Measurements from ENCODE around the gene ETFB. TPM values are rescaled to one million over a fixed set of nuclear protein-coding genes. Genes with fewer than 3 reads are reported as not detected.

The ETFB gene
- total RNA-seq, 1 donor from 2014 or later, result 60.0 TPM

DNA sequence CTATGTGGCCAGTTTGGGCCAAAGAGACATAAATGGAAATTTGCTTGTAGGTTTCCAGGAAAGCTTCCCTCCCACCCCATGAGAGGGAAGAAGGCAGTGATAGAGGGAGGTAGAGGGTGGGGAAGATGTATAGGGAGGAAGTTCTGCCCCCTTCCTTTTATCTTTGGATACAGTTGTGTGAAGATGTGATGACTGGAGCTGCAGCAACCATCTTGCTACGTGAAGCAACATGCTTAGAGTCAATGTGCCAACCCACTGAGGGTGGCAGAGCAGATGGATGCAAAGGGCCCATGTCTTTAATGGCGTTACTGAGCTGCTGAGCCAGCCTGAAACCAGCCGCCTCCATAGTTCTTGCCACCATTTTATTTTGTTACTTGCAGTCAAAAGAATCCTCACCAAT is 35.0 kb downstream of the ETFB start:
- DNase-seq (ENCODE audit: low spot score in 2 of 2, unreplicated experiment in 2 of 2), result no peak
- Mint-ChIP-seq H3K9me3 (peaks cover 12% of the 10 kb centered on the region), H3K27me3 (ENCODE audit: low read depth) (peaks cover 10% of the 10 kb centered on the region), H3K36me3 (peaks cover 28% of the 10 kb centered on the region), H3K4me3 (no peak overlapping the region), H3K4me1 (peaks cover 1% of the 10 kb centered on the region), H3K27ac (no peak overlapping the region)
- TF ChIP-seq, protein P1, sequence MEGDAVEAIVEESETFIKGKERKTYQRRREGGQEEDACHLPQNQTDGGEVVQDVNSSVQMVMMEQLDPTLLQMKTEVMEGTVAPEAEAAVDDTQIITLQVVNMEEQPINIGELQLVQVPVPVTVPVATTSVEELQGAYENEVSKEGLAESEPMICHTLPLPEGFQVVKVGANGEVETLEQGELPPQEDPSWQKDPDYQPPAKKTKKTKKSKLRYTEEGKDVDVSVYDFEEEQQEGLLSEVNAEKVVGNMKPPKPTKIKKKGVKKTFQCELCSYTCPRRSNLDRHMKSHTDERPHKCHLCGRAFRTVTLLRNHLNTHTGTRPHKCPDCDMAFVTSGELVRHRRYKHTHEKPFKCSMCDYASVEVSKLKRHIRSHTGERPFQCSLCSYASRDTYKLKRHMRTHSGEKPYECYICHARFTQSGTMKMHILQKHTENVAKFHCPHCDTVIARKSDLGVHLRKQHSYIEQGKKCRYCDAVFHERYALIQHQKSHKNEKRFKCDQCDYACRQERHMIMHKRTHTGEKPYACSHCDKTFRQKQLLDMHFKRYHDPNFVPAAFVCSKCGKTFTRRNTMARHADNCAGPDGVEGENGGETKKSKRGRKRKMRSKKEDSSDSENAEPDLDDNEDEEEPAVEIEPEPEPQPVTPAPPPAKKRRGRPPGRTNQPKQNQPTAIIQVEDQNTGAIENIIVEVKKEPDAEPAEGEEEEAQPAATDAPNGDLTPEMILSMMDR (IDR thresholded peaks at IDR 0.05; ENCODE audit: unreplicated experiment), result no peak

DNA sequence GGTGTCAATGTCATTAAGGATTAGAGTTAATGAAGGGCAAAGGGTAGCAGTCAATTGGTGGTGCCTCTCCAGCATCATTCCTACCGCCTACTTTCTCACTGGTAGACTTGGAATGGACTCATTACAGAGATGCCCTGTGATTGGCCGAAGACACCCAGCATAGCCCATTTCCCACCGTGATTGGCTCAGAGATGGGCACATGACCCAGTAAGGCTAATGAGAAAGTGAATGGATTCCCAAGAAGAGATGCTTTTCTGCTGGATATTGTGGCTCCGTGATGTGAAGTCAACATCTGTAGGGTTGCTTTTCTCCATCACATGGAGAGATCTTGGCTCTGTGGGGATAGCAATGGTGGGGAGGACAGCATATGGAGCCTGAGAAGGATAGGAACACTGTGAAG is 35.8 kb downstream of the ETFB start:
- Mint-ChIP-seq H3K27ac (no peak overlapping the region), H3K27me3 (ENCODE audit: low read depth) (peaks cover 15% of the 10 kb centered on the region), H3K4me1 (peaks cover 1% of the 10 kb centered on the region), H3K4me3 (no peak overlapping the region), H3K36me3 (peaks cover 28% of the 10 kb centered on the region), H3K9me3 (peaks cover 12% of the 10 kb centered on the region)
- DNase-seq (ENCODE audit: low spot score in 2 of 2, unreplicated experiment in 2 of 2), result no peak
- TF ChIP-seq, protein P1 (IDR thresholded peaks at IDR 0.05; ENCODE audit: unreplicated experiment), result no peak

DNA sequence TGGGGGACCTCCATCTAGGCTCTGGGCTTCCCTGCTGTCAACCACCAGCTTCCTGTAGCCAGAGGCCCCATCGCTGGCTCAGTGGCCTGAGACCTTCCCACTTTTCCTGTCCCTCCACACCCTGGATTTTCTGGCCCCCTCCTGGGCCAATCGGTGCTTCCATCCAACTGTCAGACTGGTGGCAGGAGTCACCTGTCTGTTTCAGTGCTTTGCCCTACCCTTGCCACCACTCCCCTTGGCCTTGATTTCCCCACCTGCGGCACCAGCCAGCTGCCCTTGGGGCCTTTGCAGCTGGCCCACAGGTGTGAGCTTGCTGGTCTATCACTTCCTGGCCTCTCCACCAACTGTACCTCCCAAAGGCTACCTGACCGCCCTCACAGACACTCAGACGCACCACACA is 36.8 kb downstream of the ETFB start:
- no peak for DNase-seq (ENCODE audit: low spot score in 2 of 2, unreplicated experiment in 2 of 2)
- Mint-ChIP-seq H3K4me3 (no peak overlapping the region), H3K27ac (no peak overlapping the region), H3K36me3 (peaks cover 27% of the 10 kb centered on the region), H3K4me1 (peaks cover 1% of the 10 kb centered on the region), H3K27me3 (ENCODE audit: low read depth) (peaks cover 15% of the 10 kb centered on the region), H3K9me3 (peaks cover 12% of the 10 kb centered on the region)
- TF ChIP-seq, protein P1 (IDR thresholded peaks at IDR 0.05; ENCODE audit: unreplicated experiment), result no peak

DNA sequence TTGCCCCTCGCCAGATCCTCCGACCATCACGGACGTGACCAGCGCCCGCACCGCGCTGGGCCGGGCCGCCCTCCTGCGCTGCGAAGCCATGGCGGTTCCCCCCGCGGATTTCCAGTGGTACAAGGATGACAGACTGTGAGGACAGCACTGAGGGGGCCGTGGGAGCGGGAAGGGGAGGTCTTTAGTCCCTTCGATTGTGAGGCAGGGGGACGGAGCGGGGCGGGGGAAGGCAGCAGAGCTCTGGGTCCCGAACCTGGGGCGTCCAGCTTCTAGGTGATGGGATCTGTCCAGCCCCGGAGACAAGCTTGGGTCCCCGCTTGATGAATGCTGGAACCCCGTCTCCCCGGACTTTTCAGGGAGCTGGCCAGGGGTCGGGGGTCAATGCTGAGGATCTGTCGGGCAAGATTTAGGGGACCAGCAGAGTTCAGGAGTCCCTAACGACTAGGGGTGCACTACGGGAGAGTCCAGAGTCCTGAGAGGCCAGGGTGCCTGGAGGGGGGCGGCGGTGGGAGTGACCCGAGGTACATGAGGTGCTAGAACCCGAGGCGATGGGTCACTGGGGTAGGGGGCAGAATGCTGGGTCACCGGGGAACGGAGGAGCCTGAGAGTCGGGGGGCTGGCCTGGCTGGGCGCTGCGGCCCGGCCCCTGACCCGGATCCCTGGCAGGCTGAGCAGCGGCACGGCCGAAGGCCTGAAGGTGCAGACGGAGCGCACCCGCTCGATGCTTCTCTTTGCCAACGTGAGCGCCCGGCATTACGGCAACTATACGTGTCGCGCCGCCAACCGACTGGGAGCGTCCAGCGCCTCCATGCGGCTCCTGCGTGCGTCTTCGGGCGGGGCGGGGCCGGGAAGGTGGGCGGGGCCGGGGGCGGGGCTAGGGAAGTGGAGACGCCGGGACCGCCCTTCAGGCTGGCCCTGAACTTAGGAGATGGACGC is 38.9 kb downstream of the ETFB start:
- Mint-ChIP-seq H3K4me3 (peak overlapping the region; percentile 28), H3K36me3 (peaks cover 26% of the 10 kb centered on the region), H3K4me1 (peaks cover 1% of the 10 kb centered on the region), H3K27ac (no peak overlapping the region), H3K27me3 (ENCODE audit: low read depth) (peaks cover 25% of the 10 kb centered on the region), H3K9me3 (peaks cover 12% of the 10 kb centered on the region)
- TF ChIP-seq, protein P1 (IDR thresholded peaks at IDR 0.05; ENCODE audit: unreplicated experiment), result no peak
- no peak for DNase-seq (ENCODE audit: low spot score in 2 of 2, unreplicated experiment in 2 of 2)

DNA sequence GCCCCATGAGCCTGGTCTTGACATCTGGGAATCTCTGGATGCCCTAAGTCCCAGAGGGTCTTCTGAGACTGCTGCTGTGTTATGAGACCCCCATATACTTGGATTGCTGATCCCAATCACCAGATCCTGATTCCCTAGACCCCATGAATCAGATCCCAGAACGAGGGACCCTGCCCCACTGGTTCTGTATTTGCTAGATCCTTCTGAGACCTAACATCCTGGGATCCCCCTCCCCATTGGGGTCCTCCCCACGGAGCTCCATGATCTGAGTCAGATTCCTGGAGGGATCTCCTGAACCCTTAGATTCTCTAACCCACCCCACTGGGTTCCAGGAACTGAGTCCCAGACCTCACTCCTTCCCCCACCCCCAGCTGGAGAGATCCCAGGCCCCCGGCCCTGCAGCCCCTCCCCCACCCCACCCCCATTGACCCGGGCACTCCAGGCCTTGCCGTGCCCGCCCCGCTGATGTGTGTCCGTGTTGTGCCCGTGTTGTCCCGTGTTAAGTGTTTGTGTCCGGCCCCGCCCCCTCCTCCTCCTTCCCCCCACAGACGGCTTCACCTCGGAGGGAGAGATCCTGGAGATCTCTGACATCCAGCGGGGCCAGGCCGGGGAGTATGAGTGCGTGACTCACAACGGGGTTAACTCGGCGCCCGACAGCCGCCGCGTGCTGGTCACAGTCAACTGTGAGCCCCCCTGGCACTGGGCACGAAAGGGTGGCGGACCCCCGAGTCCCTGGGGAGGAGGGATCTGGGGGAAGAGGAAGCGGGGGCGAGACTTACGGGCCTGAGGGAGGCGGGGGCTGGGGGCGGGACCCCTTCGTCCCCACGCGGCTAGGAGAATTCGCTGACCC is 39.7 kb downstream of the ETFB start:
- H3K4me1 Mint-ChIP-seq, result peaks cover 1% of the 10 kb centered on the region
- peaks cover 18% of the 10 kb centered on the region for H3K36me3 Mint-ChIP-seq
- H3K4me3 Mint-ChIP-seq, result no peak overlapping the region
- H3K9me3 Mint-ChIP-seq, result peaks cover 6% of the 10 kb centered on the region
- no peak overlapping the region for H3K27ac Mint-ChIP-seq
- H3K27me3 Mint-ChIP-seq (ENCODE audit: low read depth), result peaks cover 25% of the 10 kb centered on the region
- TF ChIP-seq, protein P1 (IDR thresholded peaks at IDR 0.05; ENCODE audit: unreplicated experiment), result no peak
- no peak for DNase-seq (ENCODE audit: low spot score in 2 of 2, unreplicated experiment in 2 of 2)
